GM12891 (cell line): Measurements from ENCODE around the gene PDHX.

Experiments used
- PAX5 ChIP-seq: IDR thresholded peaks from 2 replicates; pipeline ENCODE4 v1.6.1; 2011; ENCODE audit warnings: low read length, moderate library complexity, mild to moderate bottlenecking; ENCODE audit not compliant: insufficient read depth, severe bottlenecking
- POLR2A ChIP-seq: IDR thresholded peaks from 2 replicates; pipeline ENCODE4 v1.6.1; 2011; ENCODE audit warnings: low read depth, low read length, control low read depth
- POLR2AphosphoS5 ChIP-seq: IDR thresholded peaks from 2 replicates; pipeline ENCODE4 v1.6.1; 2011; ENCODE audit warnings: low read depth, low read length, control low read depth
- POU2F2 ChIP-seq: IDR thresholded peaks from 2 replicates; pipeline ENCODE4 v1.6.1; 2011; ENCODE audit warnings: low read depth, mild to moderate bottlenecking, control low read depth, low read length, moderate library complexity
- SPI1 ChIP-seq: IDR thresholded peaks from 2 replicates; pipeline ENCODE4 v1.6.1; 2011; ENCODE audit warnings: low read depth, low read length, control low read depth
- TAF1 ChIP-seq: IDR thresholded peaks from 2 replicates; pipeline ENCODE4 v1.6.1; 2011; ENCODE audit warnings: low read depth, low read length, control low read depth

GRCh38 chr11:35045236-35045820 lies 128.9 kb downstream of the PDHX start:
- TF ChIP-seq POLR2A (no peak), POLR2AphosphoS5 (no peak), TAF1 (no peak), SPI1 (peak; percentile 41; the same call in 1 of the 2 replicates), POU2F2 (no peak), PAX5 (no peak)
